SK-N-SH (cell line): ENCODE data around the gene NDEL1. TPM values are rescaled to one million over a fixed set of nuclear protein-coding genes. Genes with fewer than 3 reads are reported as not detected.

ENCODE experiments used
- CTCF ChIA-PET: fragments of 300-600, 350-600 bp; formaldehyde crosslinking; extraction: SDS; loops from one replicate; lab custom pipeline; 2021; lab: Yijun Ruan, JAX
- POLR2A ChIA-PET: fragments of 350-600 bp; sonication (Branson Sonifier 250); formaldehyde crosslinking; extraction: SDS; loops from one replicate; lab custom pipeline; 2020; ENCODE audit warnings: antibody characterized with exemption, inconsistent platforms; lab: Yijun Ruan, JAX
- DNase-seq: peaks from one replicate; pipeline ENCODE4 v3.0.0; 2012
- H2AFZ ChIP-seq: fragments of 200-600 bp; sonication (generic); 2 replicates; pipeline ENCODE4 v1.8.1; 2016; ENCODE audit warnings: antibody characterized with exemption, mild to moderate bottlenecking, low read depth
- H3F3A ChIP-seq: fragments of 200-600 bp; sonication (generic); replicated peaks from 2 replicates; pipeline ENCODE3; 2016; ENCODE audit warnings: antibody characterized with exemption, mild to moderate bottlenecking; ENCODE audit not compliant: insufficient read depth
- H3K27ac ChIP-seq, 2 experiments: fragments of 200-500 bp in 1 of 2; fragments of 200-600 bp in 1 of 2; sonication (Bioruptor generic) in 1 of 2; sonication (generic), shearing (Covaris generic) in 1 of 2; 2 replicates each; pipeline versions ENCODE4 v1.5.1 to v1.6.1; 2014 to 2016; ENCODE audit warnings: low read depth in 2 of 2, inconsistent platforms in 1 of 2, low read length in 1 of 2, mild to moderate bottlenecking in 1 of 2, mixed read lengths in 1 of 2
- H3K27me3 ChIP-seq: fragments of 200-600 bp; sonication (generic), shearing (Covaris generic); 2 replicates; pipeline ENCODE4 v1.6.1; 2016; ENCODE audit warnings: mixed run types; ENCODE audit not compliant: insufficient read depth
- H3K36me3 ChIP-seq, 2 experiments: fragments of 200-500 bp in 1 of 2; fragments of 200-600 bp in 1 of 2; sonication (Bioruptor generic) in 1 of 2; sonication (generic) in 1 of 2; replicated peaks in 1 of 2; 2 replicates each; pipeline versions ENCODE3 to v1.5.1; 2014 to 2016; ENCODE audit warnings: low read length in 1 of 2, mild to moderate bottlenecking in 1 of 2; ENCODE audit not compliant: insufficient read depth in 2 of 2, control insufficient read depth in 1 of 2
- H3K4me1 ChIP-seq, 2 experiments: fragments of 200-500 bp in 1 of 2; fragments of 200-600 bp in 1 of 2; sonication (Bioruptor generic) in 1 of 2; sonication (generic), shearing (Covaris generic) in 1 of 2; 2 replicates each; pipeline versions ENCODE4 v1.5.1 to v1.6.1; 2014 to 2016; ENCODE audit warnings: low read depth in 1 of 2, low read length in 1 of 2, mixed run types in 1 of 2; ENCODE audit not compliant: insufficient read depth in 2 of 2, control insufficient read depth in 1 of 2
- H3K4me2 ChIP-seq: fragments of 200-600 bp; sonication (generic), shearing (Covaris generic); 2 replicates; pipeline ENCODE4 v1.6.1; 2017; ENCODE audit warnings: mixed run types
- H3K4me3 ChIP-seq, 2 experiments: fragments of 200-500 bp in 1 of 2; fragments of 200-600 bp in 1 of 2; sonication (Bioruptor generic) in 1 of 2; sonication (generic), shearing (Covaris generic) in 1 of 2; 2 replicates each; pipeline versions ENCODE4 v1.5.1 to v1.8.1; 2014 to 2016; ENCODE audit warnings: low read depth in 2 of 2, inconsistent platforms in 1 of 2, low read length in 1 of 2, mild to moderate bottlenecking in 1 of 2, mixed read lengths in 1 of 2, moderate library complexity in 1 of 2
- H3K79me2 ChIP-seq: fragments of 200-600 bp; sonication (generic); 2 replicates; pipeline ENCODE4 v1.8.1; 2017; ENCODE audit warnings: mild to moderate bottlenecking; ENCODE audit not compliant: insufficient read depth
- H3K9ac ChIP-seq: fragments of 200-600 bp; sonication (generic); 2 replicates; pipeline ENCODE4 v1.6.1; 2017; ENCODE audit warnings: mixed run types
- H3K9me2 ChIP-seq: fragments of 200-600 bp; sonication (generic); 2 replicates; pipeline ENCODE4 v1.6.1; 2017; ENCODE audit warnings: mixed run types
- H3K9me3 ChIP-seq: fragments of 200-600 bp; sonication (generic); 2 replicates; pipeline ENCODE4 v1.6.1; 2017; ENCODE audit warnings: mixed run types, mild to moderate bottlenecking, moderate library complexity
- H4K20me1 ChIP-seq: fragments of 200-600 bp; sonication (generic); 2 replicates; pipeline ENCODE4 v1.6.1; 2017; ENCODE audit warnings: mild to moderate bottlenecking, mixed run types; ENCODE audit not compliant: insufficient read depth
- GABPA ChIP-seq: IDR thresholded peaks from 2 replicates; pipeline ENCODE4 v1.4.0; 2012; ENCODE audit warnings: low read depth, mild to moderate bottlenecking
- IRF3 ChIP-seq: fragments of 150-350 bp; IDR thresholded peaks from 2 replicates; pipeline ENCODE4 v1.6.1; 2016; ENCODE audit warnings: mild to moderate bottlenecking, low read depth, low read length
- MAX ChIP-seq: IDR thresholded peaks from 2 replicates; pipeline ENCODE4 v1.4.0; 2012; ENCODE audit warnings: low read depth
- NFIC ChIP-seq: IDR thresholded peaks from 2 replicates; pipeline ENCODE4 v1.4.0; 2012; ENCODE audit warnings: borderline replicate concordance
- PBX3 ChIP-seq: IDR thresholded peaks from 2 replicates; pipeline ENCODE4; 2012
- YY1 ChIP-seq: IDR thresholded peaks from 2 replicates; pipeline ENCODE4 v1.4.0; 2012; ENCODE audit warnings: low read depth, mild to moderate bottlenecking
- ZBTB33 ChIP-seq: IDR thresholded peaks from 2 replicates; pipeline ENCODE4 v1.4.0; 2012; ENCODE audit warnings: low read depth, borderline replicate concordance
- WGBS: methylation state at CpG from one replicate; pipeline ENCODE4 v1.1.6; 2017; ENCODE audit warnings: low lambda C conversion rate; 5-methylcytosine and 5-hydroxymethylcytosine counted together
- polyA plus RNA-seq, 3 experiments: library from polyadenylated mRNA; depleted of rRNA; stranded (reverse); fragments of >200 nt; gene quantifications; 2 replicates each; pipeline ENCODE4 v1.2.3, GENCODE V29; 2012

Gene NDEL1
- polyA plus RNA-seq, 1 of the 3 experiments (the other 2 are of a cell fraction) = 49.5 TPM

- H3K36me3 ChIP-seq = no peaks in the 10 kb centered on the region
- WGBS = 35% methylated on average over 2 of the region's 2 CpGs
- no peak overlapping the region for H3K9ac ChIP-seq
These were observed 34.6 kb upstream of the NDEL1 start for GRCh38 chr17:8401107-8401506.

More at GRCh38 chr17:8401107-8401506, 34.6 kb upstream of the NDEL1 start:
- POLR2A ChIA-PET = no interaction called here
- CTCF ChIA-PET = interaction anchor here (1.6 kb wide), 1 partner anchor 9 kb away, joined by 4 read pairs; no protein-coding TSS in a partner anchor
- Histone ChIP-seq H3K9me3 (no peaks in the 10 kb centered on the region), H3K79me2 (no peaks in the 10 kb centered on the region), H3K4me2 (no peak overlapping the region), H3K4me1 (no peaks in the 10 kb centered on the region), H3K27ac (no peak overlapping the region), H3F3A (no peaks in the 10 kb centered on the region), H2AFZ (no peak overlapping the region), H4K20me1 (no peaks in the 10 kb centered on the region), H3K9me2 (no peaks in the 10 kb centered on the region), H3K4me3 (no peak overlapping the region), H3K27me3 (peaks cover 19% of the 10 kb centered on the region; the same call in 1 of the 2 replicates)
- DNase-seq = no peak
- TF ChIP-seq ZBTB33 (no peak), YY1 (no peak), MAX (no peak), NFIC (no peak), GABPA (no peak), PBX3 (no peak), IRF3 (no peak)
